ENCODE results near the gene WDR37. TPM values are rescaled to one million over a fixed set of nuclear protein-coding genes. Genes with fewer than 3 reads are reported as not detected.
"Not testable (repeated sequence)": the region's sequence is repeated elsewhere in the genome, so short reads cannot be mapped to it uniquely, and the experiment has no call there.

The WDR37 gene
- total and polyA plus RNA-seq, 12 donors: 6.8 to 36.5 (median 31.4) TPM

GRCh38 chr10:1159131-1160061, 103.2 kb downstream of the WDR37 start:
- intact Hi-C loops (cut with DNase I): no loop called here
- peak overlapping the region in 1 of 10 donors; percentile 34 for H3K27ac ChIP-seq
- no peaks in the 10 kb centered on the region for H3K4me1 ChIP-seq
- H3K4me3 ChIP-seq: peak overlapping the region in 1 of 10 donors; percentile 42
- DNase-seq (no peak), ATAC-seq (peak in 4 of 8 donors; percentile 25 to 92 (median 72))
- TF ChIP-seq, protein P1, sequence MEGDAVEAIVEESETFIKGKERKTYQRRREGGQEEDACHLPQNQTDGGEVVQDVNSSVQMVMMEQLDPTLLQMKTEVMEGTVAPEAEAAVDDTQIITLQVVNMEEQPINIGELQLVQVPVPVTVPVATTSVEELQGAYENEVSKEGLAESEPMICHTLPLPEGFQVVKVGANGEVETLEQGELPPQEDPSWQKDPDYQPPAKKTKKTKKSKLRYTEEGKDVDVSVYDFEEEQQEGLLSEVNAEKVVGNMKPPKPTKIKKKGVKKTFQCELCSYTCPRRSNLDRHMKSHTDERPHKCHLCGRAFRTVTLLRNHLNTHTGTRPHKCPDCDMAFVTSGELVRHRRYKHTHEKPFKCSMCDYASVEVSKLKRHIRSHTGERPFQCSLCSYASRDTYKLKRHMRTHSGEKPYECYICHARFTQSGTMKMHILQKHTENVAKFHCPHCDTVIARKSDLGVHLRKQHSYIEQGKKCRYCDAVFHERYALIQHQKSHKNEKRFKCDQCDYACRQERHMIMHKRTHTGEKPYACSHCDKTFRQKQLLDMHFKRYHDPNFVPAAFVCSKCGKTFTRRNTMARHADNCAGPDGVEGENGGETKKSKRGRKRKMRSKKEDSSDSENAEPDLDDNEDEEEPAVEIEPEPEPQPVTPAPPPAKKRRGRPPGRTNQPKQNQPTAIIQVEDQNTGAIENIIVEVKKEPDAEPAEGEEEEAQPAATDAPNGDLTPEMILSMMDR (IDR thresholded peaks at IDR 0.05): no peak
- H3K27me3 ChIP-seq: peaks cover 0 to 15% (median 3%) of the 10 kb centered on the region in 7 donors
- 80 to 90% methylated on average over 59 of the region's 59 CpGs for WGBS, 2 donors
- H3K36me3 ChIP-seq: no peaks in the 10 kb centered on the region
- H3K9me3 ChIP-seq: no peaks in the 10 kb centered on the region

DNA sequence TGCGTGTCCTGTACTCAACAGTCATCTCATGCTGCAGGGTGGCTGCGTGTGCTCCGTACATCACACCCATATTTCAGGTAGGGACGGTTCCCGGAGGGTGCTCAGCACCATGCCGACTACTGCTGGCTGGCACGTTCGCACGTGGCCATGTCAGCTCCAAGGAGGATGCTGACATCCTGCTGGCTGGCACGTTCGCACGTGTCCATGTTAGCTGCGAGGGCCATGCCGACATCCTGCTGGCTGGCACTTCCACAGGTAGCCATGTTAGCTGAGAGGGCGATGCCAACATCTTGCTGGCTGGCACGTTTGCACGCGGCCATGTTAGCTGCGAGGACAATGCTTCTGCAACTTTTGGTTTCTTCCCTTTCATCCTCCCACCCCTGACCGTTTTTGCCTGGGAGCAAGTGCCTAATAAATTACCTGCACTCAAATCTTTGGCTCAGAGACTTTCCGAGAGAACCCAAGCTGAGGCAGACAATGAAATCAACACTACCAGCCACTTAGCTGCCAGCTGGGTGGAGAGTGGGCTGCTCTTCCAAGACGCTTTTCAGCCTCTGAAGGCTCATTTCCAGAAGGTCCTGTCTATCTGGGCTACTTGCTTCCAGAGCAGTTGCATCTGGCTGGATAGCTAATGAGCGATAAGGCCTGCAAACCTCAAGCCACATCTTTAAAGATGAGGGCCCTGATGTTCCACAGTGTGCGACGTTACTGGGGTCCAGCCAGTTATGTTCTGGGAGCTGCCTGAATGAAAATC, 104.6 kb downstream of the WDR37 start:
- Histone ChIP-seq H3K27ac (no peak overlapping the region), H3K4me1 (no peaks in the 10 kb centered on the region), H3K4me3 (no peak overlapping the region), H3K27me3 (peaks cover 0 to 15% (median 4%) of the 10 kb centered on the region in 7 donors), H3K9me3 (no peaks in the 10 kb centered on the region), H3K36me3 (no peaks in the 10 kb centered on the region)
- intact Hi-C loops (cut with DNase I): no loop called here
- WGBS, 2 donors: 88 to 89% methylated on average over 25 of the region's 25 CpGs
- TF ChIP-seq, protein P1 (IDR thresholded peaks at IDR 0.05): no peak
- no peak for DNase-seq
- no peak for ATAC-seq

GRCh38 chr10:1161315-1161673, 105.1 kb downstream of the WDR37 start:
- H3K4me1 ChIP-seq; H3K36me3 ChIP-seq; intact Hi-C loops (cut with DNase I); DNase-seq; ATAC-seq; H3K27ac ChIP-seq; H3K9me3 ChIP-seq; H3K4me3 ChIP-seq: not testable (repeated sequence)
- H3K27me3 ChIP-seq: peaks cover 0 to 15% (median 4%) of the 10 kb centered on the region in 7 donors
- 68 to 71% methylated on average over 5 of the region's 5 CpGs for WGBS, 2 donors

DNA sequence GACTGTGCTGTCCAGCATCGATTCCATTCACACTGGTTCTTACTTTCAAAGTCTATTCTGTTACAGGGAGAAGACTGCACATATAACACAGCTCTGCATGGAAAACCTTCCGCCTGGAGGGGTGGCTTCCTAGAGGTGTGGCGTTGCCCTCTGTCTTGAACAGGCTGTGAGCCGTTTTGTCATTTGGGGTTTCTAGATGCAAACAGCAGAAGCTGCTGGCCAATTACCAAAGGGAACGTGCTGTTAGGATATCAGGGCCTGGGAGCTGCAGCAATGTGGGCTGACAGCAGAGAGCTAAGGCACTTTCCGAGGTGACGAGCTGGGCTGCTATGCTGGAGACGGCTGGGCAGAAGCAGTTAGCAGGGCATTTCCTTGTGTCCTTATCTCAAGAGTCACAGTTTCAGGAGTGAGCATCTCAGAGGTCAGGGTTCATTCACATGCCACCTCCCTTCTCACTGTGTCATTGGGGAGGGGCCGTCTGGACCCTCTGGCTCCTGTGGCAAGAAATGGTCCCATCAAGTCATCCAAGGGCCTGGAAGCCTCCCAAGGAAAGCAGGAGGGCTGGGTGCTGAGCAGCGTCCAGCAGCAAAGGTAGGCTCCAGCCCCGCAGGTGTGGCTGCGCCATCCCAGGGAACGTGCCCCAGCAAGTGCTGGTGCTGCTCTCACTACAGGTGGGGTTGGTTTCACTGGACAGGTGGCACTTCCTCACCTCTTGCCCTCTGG, 106.5 kb downstream of the WDR37 start:
- intact Hi-C loops (cut with DNase I): no loop called here
- TF ChIP-seq, protein P1 (IDR thresholded peaks at IDR 0.05): no peak
- no peaks in the 10 kb centered on the region for H3K36me3 ChIP-seq
- peaks cover 0 to 21% (median 6%) of the 10 kb centered on the region in 7 donors for H3K27me3 ChIP-seq
- WGBS, 2 donors: 66 to 67% methylated on average over 13 of the region's 13 CpGs
- H3K27ac ChIP-seq: no peak overlapping the region
- no peaks in the 10 kb centered on the region for H3K4me1 ChIP-seq
- no peaks in the 10 kb centered on the region for H3K9me3 ChIP-seq
- DNase-seq (no peak), ATAC-seq (no peak)
- no peak overlapping the region for H3K4me3 ChIP-seq
